ENCODE data around the gene PCDHA1.

Gene PCDHA1

DNA sequence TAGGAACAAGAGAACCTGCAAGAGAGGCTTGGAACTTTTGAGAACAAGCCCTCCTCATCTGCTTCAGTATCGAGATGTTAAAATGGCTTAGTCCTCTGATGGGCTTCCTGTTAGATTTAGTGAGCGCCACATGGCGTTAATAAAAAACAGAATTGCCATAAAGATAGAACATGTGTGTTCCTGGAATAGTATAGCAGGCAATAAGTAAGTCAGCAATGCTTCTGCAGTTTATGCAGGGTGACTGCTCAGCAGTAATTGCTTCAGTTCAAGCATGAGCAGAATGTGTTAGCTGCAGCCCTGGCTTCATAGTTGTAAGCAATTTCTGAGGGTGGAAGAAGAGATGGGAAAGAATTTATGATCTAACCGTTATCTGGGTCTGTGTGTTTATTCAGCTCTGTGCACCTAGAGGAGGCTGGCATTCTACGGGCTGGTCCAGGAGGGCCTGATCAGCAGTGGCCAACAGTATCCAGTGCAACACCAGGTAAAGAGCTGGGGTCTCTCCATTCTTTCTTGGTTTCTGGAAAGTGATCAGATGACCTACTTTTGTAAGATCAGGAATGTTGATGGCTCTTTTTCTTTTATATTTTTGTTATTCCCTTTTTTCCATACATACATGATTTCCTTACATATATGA, 196.3 kb downstream of the PCDHA1 start:
- Histone ChIP-seq H3K36me3 (ENCODE audit: control insufficient read depth, low read length) (no peaks in the 10 kb centered on the region), H3F3A (ENCODE audit: control insufficient read depth, insufficient read depth) (no peaks in the 10 kb centered on the region), H3K4me1 (ENCODE audit: control insufficient read depth, low read length) (no peaks in the 10 kb centered on the region), H3K27ac (ENCODE audit: low read depth, low read length) (no peak overlapping the region), H3K79me2 (ENCODE audit: control insufficient read depth, low read length) (no peaks in the 10 kb centered on the region), H3K9me3 (ENCODE audit: control insufficient read depth, insufficient read depth, low read length) (no peaks in the 10 kb centered on the region), H3K4me3 (ENCODE audit: low read length) (no peak overlapping the region), H3K9me2 (replicated peaks; ENCODE audit: control insufficient read depth, low read length) (no peaks in the 10 kb centered on the region), H3K27me3 (ENCODE audit: control insufficient read depth, low read length) (no peaks in the 10 kb centered on the region; the same call in 1 of the 2 replicates), H3K4me2 (ENCODE audit: low read length) (no peak overlapping the region), H4K20me1 (ENCODE audit: control insufficient read depth, insufficient read depth, low read depth, low read length) (no peaks in the 10 kb centered on the region)
- TF ChIP-seq EZH2phosphoT487 (IDR thresholded peaks at IDR 0.05; ENCODE audit: borderline replicate concordance, low read length), result no peak
- TF ChIP-seq, protein P1, sequence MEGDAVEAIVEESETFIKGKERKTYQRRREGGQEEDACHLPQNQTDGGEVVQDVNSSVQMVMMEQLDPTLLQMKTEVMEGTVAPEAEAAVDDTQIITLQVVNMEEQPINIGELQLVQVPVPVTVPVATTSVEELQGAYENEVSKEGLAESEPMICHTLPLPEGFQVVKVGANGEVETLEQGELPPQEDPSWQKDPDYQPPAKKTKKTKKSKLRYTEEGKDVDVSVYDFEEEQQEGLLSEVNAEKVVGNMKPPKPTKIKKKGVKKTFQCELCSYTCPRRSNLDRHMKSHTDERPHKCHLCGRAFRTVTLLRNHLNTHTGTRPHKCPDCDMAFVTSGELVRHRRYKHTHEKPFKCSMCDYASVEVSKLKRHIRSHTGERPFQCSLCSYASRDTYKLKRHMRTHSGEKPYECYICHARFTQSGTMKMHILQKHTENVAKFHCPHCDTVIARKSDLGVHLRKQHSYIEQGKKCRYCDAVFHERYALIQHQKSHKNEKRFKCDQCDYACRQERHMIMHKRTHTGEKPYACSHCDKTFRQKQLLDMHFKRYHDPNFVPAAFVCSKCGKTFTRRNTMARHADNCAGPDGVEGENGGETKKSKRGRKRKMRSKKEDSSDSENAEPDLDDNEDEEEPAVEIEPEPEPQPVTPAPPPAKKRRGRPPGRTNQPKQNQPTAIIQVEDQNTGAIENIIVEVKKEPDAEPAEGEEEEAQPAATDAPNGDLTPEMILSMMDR (IDR thresholded peaks at IDR 0.05; ENCODE audit: low read depth, low read length, poor library complexity, severe bottlenecking), result no peak

DNA sequence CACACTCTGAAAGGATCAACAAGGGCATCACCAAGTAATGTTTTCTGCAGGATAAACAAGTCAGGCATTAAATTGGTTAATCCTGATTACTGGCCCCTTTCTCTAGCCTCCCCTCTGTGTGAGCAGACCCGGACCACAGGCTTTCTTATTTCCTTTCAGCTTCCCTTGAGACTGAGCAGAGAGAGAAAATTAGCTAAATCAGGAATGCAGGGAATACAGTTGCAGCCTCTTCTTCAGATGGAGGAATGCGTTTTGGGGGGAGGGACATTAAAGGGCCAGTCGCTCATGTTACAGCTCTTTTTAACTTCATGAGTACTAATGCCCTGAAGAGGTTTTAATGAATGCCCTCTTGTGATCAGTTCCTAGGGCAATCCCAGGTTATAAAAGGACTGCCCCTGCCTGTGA, 200.2 kb downstream of the PCDHA1 start:
- no peaks in the 10 kb centered on the region for H3K79me2 ChIP-seq (ENCODE audit: control insufficient read depth, low read length)
- no peaks in the 10 kb centered on the region for H3F3A ChIP-seq (ENCODE audit: control insufficient read depth, insufficient read depth)
- no peaks in the 10 kb centered on the region for H3K9me2 ChIP-seq (replicated peaks; ENCODE audit: control insufficient read depth, low read length)
- H3K27ac ChIP-seq (ENCODE audit: low read depth, low read length), result no peak overlapping the region
- no peaks in the 10 kb centered on the region for H3K4me1 ChIP-seq (ENCODE audit: control insufficient read depth, low read length)
- H3K4me2 ChIP-seq (ENCODE audit: low read length), result no peak overlapping the region
- H3K9me3 ChIP-seq (ENCODE audit: control insufficient read depth, insufficient read depth, low read length), result no peaks in the 10 kb centered on the region
- H4K20me1 ChIP-seq (ENCODE audit: control insufficient read depth, insufficient read depth, low read depth, low read length), result no peaks in the 10 kb centered on the region
- H3K36me3 ChIP-seq (ENCODE audit: control insufficient read depth, low read length), result no peaks in the 10 kb centered on the region
- no peak overlapping the region for H3K4me3 ChIP-seq (ENCODE audit: low read length)
- peaks cover 2% of the 10 kb centered on the region; the same call in 1 of the 2 replicates for H3K27me3 ChIP-seq (ENCODE audit: control insufficient read depth, low read length)
- TF ChIP-seq, protein P1 (IDR thresholded peaks at IDR 0.05; ENCODE audit: low read depth, low read length, poor library complexity, severe bottlenecking), result no peak
- TF ChIP-seq EZH2phosphoT487 (IDR thresholded peaks at IDR 0.05; ENCODE audit: borderline replicate concordance, low read length), result no peak

DNA sequence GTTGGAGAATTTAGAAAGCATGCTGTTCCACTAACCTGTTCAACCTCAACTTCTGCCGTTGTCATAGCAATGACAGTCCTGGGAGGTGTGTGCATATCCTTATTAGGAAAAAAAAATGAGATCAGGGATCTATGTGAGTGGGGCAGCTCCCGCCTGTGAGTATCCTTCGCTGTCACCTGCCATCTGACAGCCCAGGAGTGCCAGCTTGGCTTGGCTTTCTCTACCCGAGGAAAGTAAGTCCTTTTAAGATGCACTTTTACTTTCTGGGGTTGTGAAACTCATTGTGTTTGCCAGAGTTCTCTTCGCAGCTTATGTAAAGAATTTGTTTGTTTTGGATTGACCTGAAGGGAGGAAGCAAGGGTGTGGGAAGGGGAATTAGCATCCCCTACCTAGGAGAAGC, 202.2 kb downstream of the PCDHA1 start:
- TF ChIP-seq, protein P1 (IDR thresholded peaks at IDR 0.05; ENCODE audit: low read depth, low read length, poor library complexity, severe bottlenecking), result no peak
- no peak for TF ChIP-seq EZH2phosphoT487 (IDR thresholded peaks at IDR 0.05; ENCODE audit: borderline replicate concordance, low read length)
- no peaks in the 10 kb centered on the region for H3F3A ChIP-seq (ENCODE audit: control insufficient read depth, insufficient read depth)
- no peaks in the 10 kb centered on the region for H3K9me3 ChIP-seq (ENCODE audit: control insufficient read depth, insufficient read depth, low read length)
- no peaks in the 10 kb centered on the region for H3K36me3 ChIP-seq (ENCODE audit: control insufficient read depth, low read length)
- H3K4me3 ChIP-seq (ENCODE audit: low read length), result no peak overlapping the region
- H3K4me2 ChIP-seq (ENCODE audit: low read length), result no peak overlapping the region
- H3K79me2 ChIP-seq (ENCODE audit: control insufficient read depth, low read length), result no peaks in the 10 kb centered on the region
- H3K27ac ChIP-seq (ENCODE audit: low read depth, low read length), result no peak overlapping the region
- no peaks in the 10 kb centered on the region for H3K9me2 ChIP-seq (replicated peaks; ENCODE audit: control insufficient read depth, low read length)
- H3K4me1 ChIP-seq (ENCODE audit: control insufficient read depth, low read length), result no peaks in the 10 kb centered on the region
- H3K27me3 ChIP-seq (ENCODE audit: control insufficient read depth, low read length), result peaks cover 2% of the 10 kb centered on the region; the same call in 1 of the 2 replicates
- no peaks in the 10 kb centered on the region for H4K20me1 ChIP-seq (ENCODE audit: control insufficient read depth, insufficient read depth, low read depth, low read length)

Measured in DOHH2 (cell line).